SJSA1 (cell line): ENCODE data around the gene ARPC2. TPM values are rescaled to one million over a fixed set of nuclear protein-coding genes. Genes with fewer than 3 reads are reported as not detected.
A peak's percentile ranks its signal among the peaks of the same experiment; 100 is the strongest.
"Not testable (repeated sequence)": the region's sequence is repeated elsewhere in the genome, so short reads cannot be mapped to it uniquely, and the experiment has no call there.

Source experiments
- DNase-seq, 2 experiments: peaks; one replicate each; pipeline ENCODE4 v3.0.0-alpha.2; 2015 to 2020; ENCODE audit warnings: low spot score in 2 of 2, low read depth in 1 of 2
- H3K27ac ChIP-seq: fragments of 250-450 bp; sonication (Bioruptor Pico); 2 replicates; pipeline ENCODE4 v1.5.1; 2020; ENCODE audit warnings: mild to moderate bottlenecking, moderate library complexity
- H3K27me3 ChIP-seq: fragments of 250-450 bp; sonication (Bioruptor Pico); replicated peaks from 2 replicates; pipeline ENCODE4 v1.5.1; 2020; ENCODE audit warnings: mild to moderate bottlenecking, moderate library complexity
- H3K36me3 ChIP-seq: fragments of 250-450 bp; sonication (Bioruptor Pico); 2 replicates; pipeline ENCODE4 v1.5.1; 2020; ENCODE audit warnings: mild to moderate bottlenecking
- H3K4me1 ChIP-seq: fragments of 250-450 bp; sonication (Bioruptor Pico); replicated peaks from 2 replicates; pipeline ENCODE4 v1.6.1; 2021; ENCODE audit warnings: mild to moderate bottlenecking
- H3K4me3 ChIP-seq: fragments of 250-450 bp; sonication (Bioruptor Pico); 2 replicates; pipeline ENCODE4 v1.5.1; 2020; ENCODE audit warnings: mild to moderate bottlenecking
- H3K9me3 ChIP-seq: fragments of 250-450 bp; sonication (Bioruptor Pico); replicated peaks from 2 replicates; pipeline ENCODE4 v1.5.1; 2020; ENCODE audit warnings: mild to moderate bottlenecking
- total RNA-seq: library from RNA; depleted of rRNA; stranded (reverse); fragments of >200 nt; shearing (Covaris generic); gene quantifications from 2 replicates; pipeline ENCODE4 v1.2.3, GENCODE V29; 2014

The ARPC2 gene
- total RNA-seq, 1 experiment from 2014 or later, result 702 TPM

DNA sequence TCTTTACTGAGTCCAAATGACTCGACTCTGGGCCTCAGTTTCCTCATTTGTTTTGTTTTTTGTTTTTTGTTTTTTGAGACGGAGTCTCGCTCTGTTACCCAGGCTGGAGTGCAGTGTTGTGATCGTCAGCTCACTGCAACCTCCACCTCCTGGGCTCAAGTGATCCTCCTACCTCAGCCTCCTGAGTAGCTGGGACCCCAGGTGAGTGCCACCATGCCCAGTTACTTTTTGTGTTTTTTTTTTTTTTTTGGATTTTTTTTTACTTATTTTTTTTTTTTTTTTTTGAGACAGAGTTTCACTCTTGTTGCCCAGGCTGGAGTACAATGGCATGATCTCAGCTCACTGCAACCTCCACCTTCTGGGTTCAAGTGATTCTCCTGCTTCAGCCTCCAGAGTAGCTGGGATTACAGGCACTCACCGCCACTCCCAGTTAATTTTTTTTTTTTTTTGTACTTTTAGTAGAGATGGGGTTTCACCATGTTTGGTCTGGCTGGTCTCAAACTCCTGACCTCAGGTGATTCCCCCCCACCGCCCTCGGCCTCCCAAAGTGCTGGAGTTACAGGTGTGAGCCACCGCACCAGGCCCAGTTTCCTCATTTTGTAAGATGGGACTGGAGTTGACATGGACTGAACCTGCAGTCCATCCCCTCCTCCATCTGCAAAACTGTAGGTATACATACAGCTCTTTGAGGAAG, 56.4 kb downstream of the ARPC2 start:
- not testable (repeated sequence) for H3K4me3 ChIP-seq, DNase-seq, H3K27me3 ChIP-seq, H3K27ac ChIP-seq, H3K9me3 ChIP-seq
- peaks cover 22% of the 10 kb centered on the region for H3K4me1 ChIP-seq
- H3K36me3 ChIP-seq, result peaks cover 64% of the 10 kb centered on the region

DNA sequence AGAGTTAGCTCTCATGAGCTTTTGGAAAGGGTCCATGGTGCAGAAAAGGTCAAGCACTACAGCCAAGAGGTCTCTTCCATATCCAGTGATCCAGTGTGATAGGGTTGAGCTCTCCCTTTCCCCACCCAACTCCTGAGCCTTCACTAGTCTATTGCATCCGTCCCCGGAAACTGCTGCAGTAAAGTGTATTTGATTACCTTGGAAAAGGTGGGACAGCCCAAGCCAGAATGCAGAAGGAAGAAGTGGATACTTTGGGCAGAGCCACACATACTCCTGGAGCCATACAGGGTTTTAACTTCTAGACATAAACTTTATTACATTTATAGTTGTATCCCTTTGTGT, 56.9 kb downstream of the ARPC2 start:
- Histone ChIP-seq H3K36me3 (peaks cover 67% of the 10 kb centered on the region), H3K4me3 (no peak overlapping the region), H3K27ac (no peak overlapping the region)

DNA sequence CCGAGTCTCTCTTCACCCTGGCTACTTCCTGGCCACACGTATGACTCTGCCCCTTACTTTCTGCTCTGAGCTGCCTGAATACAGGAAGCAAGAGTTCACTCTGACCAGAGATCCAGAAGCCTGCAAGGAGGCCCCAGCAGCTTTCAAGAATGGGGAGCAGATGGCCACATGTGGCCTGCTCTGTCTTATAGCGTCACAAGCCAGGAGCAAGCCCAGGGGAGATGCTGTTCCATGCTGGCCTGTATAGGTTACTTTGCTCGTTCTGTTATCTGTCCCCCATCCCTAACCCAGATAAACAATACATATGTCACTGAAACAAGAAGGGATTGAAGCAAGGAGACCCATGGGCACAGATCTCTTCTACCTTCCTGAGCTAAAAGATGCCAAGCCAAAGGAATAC, 57.6 kb downstream of the ARPC2 start:
- Histone ChIP-seq H3K27ac (no peak overlapping the region), H3K9me3 (no peaks in the 10 kb centered on the region), H3K4me1 (peaks cover 16% of the 10 kb centered on the region), H3K27me3 (no peaks in the 10 kb centered on the region), H3K4me3 (no peak overlapping the region), H3K36me3 (peaks cover 69% of the 10 kb centered on the region)
- no peak for DNase-seq

More for the DNA sequence above, 56.9 kb downstream of the ARPC2 start:
- no peaks in the 10 kb centered on the region for H3K27me3 ChIP-seq
- H3K9me3 ChIP-seq, result no peaks in the 10 kb centered on the region
- DNase-seq, result no peak
- H3K4me1 ChIP-seq, result peaks cover 20% of the 10 kb centered on the region

DNA sequence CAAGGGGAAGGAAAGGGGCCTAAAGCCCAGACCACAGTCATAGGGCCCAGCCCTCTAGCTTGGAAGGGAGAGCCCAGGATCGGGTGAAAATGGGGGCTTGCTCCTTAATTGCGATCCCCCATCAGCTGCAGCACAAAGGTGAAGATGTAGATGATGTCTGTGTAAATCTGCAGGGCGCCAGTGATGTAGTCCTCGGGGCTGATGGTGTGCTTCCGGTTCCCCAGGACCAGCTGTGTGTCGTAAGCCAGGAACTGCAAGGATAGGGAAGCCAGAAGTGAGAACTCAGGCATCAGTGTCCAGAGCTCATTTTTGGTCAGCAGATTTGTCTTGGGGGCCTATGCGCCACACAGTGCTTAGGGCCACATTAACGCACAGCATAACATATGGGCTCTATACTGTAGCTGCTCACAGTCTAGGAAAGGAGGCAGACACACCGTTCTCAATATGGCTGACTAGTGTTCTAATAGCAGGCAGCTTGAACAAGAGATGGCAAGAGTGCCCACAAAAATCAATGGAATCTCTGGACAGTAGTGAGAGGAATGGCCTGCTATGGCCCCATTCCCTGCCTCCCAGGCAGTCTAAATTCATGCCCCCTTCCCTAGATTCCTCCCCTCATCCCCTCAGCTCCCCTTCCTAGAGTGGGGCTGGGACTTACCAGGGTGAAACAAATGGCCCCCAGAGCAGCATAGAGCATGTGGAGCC, 58.5 kb downstream of the ARPC2 start:
- H3K36me3 ChIP-seq, result peaks cover 77% of the 10 kb centered on the region
- no peak overlapping the region for H3K27ac ChIP-seq

DNA sequence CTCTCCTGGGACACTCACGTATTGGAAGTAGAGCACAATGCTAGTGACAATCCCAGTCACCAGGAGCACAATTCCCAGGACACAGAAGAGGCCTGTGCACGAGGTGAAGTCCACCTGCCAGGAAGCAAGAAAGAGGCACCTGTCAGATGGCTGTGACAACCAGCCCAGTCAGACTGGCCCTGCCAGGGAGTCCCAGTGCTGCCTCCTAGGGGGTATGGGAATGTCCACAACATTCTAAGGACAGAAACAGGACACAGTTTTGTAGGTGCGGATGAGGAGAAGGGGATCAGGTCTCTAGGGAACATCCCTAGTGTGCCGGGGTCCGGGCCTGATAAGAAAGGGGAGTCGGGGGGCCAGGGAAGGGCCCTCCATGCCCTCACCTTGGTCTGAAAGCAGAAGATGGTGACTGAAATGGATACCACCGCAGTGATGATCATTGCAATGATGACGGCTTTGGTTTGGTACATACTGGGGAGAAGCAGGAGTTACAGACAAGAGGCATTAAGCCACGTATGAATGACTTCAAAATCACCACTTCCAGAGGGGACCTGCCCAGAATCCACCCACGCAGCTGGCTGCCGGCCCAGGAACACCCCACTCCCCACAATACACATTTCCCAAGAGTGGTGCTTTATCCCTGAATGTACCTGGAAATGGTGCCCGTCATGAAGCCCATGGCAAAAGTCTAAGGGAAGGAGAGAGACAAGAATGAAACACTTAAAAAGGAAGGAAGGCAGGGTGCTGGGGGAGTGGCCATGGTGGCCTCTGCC, 60.2 kb downstream of the ARPC2 start:
- Histone ChIP-seq H3K27ac (no peak overlapping the region), H3K36me3 (peaks cover 81% of the 10 kb centered on the region), H3K4me1 (peaks cover 8% of the 10 kb centered on the region), H3K9me3 (no peaks in the 10 kb centered on the region), H3K27me3 (no peaks in the 10 kb centered on the region), H3K4me3 (no peak overlapping the region)
- DNase-seq, result no peak

More for the DNA sequence above, 58.5 kb downstream of the ARPC2 start:
- DNase-seq, result no peak
- H3K4me3 ChIP-seq, result no peak overlapping the region
- H3K9me3 ChIP-seq, result no peaks in the 10 kb centered on the region
- peaks cover 16% of the 10 kb centered on the region for H3K4me1 ChIP-seq
- H3K27me3 ChIP-seq, result no peaks in the 10 kb centered on the region

DNA sequence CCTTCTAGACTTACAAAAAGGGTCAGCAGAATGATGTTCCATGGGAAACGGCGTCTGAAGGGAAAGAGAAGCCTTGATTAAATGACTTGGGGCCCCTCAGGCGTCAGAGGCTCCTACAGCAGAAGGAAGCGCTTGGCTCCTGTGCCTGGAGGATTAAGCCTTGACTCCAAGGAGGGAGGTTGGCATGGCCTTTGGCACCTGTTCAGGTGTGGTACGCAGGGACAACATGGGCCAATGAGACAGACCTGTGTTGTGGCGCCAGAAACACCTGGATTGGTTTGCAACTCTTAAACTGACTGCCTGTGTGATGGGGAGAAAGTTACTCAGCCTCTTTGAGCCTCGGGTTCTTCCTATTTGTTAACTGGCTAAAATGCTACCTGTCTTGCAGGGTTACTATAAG, 60.9 kb downstream of the ARPC2 start:
- peaks cover 2% of the 10 kb centered on the region for H3K4me1 ChIP-seq
- DNase-seq, result no peak
- H3K36me3 ChIP-seq, result peaks cover 83% of the 10 kb centered on the region
- no peaks in the 10 kb centered on the region for H3K9me3 ChIP-seq
- no peak overlapping the region for H3K4me3 ChIP-seq
- no peaks in the 10 kb centered on the region for H3K27me3 ChIP-seq
- no peak overlapping the region for H3K27ac ChIP-seq

DNA sequence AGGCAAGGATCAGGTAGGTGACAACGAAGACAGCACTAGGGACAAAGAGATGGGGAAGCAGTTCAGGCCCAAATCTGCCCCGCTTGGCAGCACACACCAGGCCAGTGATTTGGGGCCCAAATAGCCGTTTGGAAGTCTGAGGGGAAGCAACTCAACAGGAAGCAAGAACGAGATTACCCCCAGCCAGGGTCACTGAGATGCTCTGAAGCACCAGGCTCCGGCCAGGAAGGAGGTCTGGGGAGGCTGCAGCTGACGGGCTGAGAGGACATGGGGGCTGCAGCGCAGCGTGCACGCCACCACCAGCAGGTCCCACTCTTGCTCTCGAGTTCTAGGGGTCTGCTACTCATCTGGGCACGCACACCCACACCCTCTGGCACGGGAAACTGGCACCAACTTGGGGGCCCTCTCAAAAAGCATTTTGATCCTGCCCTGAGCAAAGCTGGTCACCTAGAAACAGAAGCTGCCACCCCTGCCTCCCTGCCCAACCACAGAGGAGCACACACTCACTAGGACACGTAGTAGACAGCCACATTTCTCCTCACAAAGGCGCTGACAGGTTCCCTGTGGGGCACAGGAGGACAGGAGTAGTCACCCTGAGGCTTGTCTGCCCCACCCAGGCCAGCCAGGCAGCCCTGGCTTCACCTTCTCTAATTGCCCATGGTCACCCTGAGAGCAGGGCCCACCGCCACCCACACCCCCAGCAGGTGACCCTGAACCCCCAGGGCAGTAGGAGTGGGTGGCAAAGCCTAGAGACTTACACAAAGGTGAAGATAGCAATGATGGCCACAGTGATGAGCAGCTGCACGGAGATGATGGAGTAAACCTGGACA, 61.8 kb downstream of the ARPC2 start:
- DNase-seq, result no peak
- Histone ChIP-seq H3K27ac (no peak overlapping the region), H3K4me1 (no peaks in the 10 kb centered on the region), H3K27me3 (no peaks in the 10 kb centered on the region), H3K36me3 (peaks cover 82% of the 10 kb centered on the region), H3K4me3 (no peak overlapping the region), H3K9me3 (no peaks in the 10 kb centered on the region)

DNA sequence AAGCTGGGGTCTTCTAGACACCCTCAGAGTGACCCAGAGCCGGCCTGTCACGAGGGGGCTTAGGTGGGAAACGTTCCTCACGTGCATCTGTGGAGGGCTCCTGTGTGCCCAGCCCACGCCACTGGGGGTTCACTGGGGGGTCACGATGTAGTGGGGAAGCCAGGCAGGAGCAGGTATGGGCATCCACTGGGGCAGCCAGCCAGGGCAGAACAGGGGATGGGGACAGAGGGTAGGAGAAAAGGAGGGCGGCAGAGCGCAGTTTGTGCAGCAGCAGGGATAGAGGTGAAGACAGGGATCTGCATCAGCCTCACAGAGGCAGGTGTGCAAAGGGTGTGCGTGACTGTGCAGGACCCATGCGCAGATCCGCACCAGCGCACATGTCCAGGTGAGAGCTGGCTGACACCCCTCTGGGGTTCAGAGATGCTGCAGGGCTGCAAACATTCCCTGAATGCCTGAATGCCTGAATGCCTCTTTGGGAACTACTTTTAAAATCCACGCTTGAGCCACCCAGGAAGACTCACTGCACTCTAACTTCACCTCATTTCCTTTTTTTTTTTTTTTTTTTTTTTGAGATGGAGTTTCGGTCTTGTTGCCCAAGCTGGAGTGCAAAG, 63.4 kb downstream of the ARPC2 start:
- H3K4me1 ChIP-seq, result peaks cover 10% of the 10 kb centered on the region
- no peaks in the 10 kb centered on the region for H3K9me3 ChIP-seq
- no peaks in the 10 kb centered on the region for H3K27me3 ChIP-seq
- peaks cover 76% of the 10 kb centered on the region for H3K36me3 ChIP-seq
- no peak overlapping the region for H3K27ac ChIP-seq
- DNase-seq, result no peak
- no peak overlapping the region for H3K4me3 ChIP-seq

DNA sequence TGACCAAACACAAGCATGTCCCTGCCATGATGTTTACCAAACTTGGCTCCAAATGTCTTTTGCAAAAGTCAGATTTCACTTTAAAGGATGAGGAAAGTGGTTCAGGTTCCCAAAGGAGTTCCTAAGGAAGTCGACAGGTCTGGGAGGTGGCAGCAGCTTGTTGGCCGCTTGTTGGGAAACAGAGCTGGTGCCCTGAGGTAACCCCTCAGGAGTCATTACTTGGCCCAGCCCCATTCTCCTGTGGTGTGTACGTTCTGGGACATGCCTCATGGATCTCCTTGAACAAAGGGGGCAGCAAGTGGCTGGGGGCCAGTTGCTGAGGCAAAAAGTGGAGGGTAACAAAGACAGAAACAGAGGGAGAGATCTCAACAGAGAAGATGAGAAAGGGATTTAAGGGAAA, 64.5 kb downstream of the ARPC2 start:
- Histone ChIP-seq H3K27ac (no peak overlapping the region), H3K4me1 (peaks cover 21% of the 10 kb centered on the region), H3K36me3 (peaks cover 70% of the 10 kb centered on the region), H3K9me3 (no peaks in the 10 kb centered on the region), H3K4me3 (no peak overlapping the region), H3K27me3 (no peaks in the 10 kb centered on the region)
- DNase-seq, result no peak

DNA sequence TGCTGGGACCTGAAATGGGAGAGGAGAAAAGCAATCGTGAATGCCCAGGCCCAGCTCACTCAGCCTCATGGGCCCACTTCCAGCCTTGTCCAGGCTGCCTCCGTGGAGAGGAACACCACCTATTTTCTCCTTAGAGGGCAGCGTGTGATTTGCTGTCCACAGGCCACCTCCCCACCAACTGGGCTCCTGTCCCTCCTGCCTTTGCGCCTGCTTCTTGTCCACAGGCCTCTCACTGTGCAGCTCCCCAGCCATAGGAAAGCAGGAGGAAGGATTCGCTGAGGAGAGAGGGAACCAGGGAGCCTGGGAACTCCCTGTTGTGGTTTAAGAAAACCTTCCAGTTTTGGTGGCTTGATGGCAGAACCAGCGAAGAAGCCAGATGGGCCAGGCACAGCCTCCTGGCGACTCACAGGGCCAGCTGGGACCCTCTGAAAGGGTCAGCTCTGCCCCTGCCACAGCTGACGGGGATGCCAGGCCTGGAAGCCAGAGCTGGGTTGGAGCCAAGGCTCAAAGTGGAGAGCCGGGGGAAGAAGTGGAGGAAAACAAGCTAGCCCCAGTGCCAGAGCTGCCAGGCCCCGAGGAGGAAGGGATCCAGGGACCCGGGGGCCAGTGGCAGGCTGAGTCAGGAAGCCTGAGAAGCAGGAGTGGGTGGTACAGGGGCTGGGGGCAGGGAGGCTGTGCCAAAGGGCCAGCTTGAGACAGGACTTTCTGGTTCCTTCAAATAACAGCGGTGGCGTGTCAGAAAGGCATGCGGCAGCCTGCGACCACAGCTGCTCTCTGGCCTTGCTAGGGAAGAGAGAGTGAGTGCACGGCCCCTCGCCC, 65.4 kb downstream of the ARPC2 start:
- DNase-seq, result no peak
- H3K4me3 ChIP-seq, result no peak overlapping the region

DNA sequence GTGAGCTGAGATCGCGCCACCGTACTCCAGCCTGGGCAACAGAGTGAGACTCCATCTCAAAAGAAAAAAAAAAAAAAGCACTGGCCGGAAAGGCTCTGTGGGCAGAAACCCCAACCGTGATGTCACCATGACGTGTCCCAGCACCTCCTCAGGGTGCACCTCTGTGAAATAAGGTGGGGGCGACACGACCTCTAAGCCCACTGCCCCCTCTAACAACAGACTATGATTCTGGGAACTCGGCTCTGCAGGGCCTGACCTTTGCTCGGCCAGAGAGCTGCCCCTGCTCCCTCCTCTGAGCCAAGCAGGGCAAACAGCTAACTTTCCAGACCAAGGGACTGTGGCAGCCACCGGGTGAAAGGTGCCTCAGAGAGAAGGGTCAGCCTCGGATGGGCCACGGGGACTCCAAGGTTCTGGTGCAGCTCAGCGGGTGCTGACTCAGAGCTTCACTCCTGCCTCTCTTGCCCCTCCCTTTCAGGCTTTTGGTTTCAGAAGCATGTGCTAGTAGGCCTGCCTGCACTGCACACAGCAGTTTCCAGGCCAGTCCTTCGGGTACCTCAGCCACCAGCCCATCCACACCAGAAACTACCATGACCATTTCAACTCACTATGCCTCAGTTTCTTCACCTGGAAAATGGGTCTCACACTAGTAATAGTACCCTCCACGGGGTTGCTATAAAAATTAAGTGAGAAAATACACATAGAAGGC, 67.3 kb downstream of the ARPC2 start:
- Histone ChIP-seq H3K4me1 (peaks cover 35% of the 10 kb centered on the region), H3K4me3 (no peak overlapping the region)

More for the DNA sequence above, 65.4 kb downstream of the ARPC2 start:
- Histone ChIP-seq H3K27me3 (no peaks in the 10 kb centered on the region), H3K27ac (no peak overlapping the region), H3K9me3 (no peaks in the 10 kb centered on the region), H3K4me1 (peaks cover 30% of the 10 kb centered on the region), H3K36me3 (peaks cover 61% of the 10 kb centered on the region)

DNA sequence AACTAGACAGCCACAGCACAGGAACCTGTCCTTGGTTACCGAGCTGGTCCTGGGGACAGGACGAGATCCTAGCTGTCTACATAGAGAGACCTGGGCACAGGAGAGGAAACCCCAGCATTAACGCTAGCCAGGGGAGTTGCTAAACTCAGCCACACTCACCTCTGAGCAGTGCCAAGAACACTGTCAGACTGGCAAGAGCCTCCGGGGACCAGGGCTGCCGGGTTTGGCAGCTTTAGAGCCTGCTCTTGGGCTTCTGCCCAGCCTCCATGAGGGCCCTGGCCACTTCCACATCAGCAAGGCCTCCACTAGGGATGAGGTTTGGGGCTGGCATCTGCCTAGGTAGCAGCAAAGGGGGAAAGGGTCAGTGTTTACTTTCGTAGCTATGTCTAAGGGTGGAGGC, 68.6 kb downstream of the ARPC2 start:
- Histone ChIP-seq H3K9me3 (no peaks in the 10 kb centered on the region), H3K27me3 (no peaks in the 10 kb centered on the region), H3K36me3 (peaks cover 31% of the 10 kb centered on the region), H3K4me3 (no peak overlapping the region), H3K27ac (peak overlapping the region; percentile 95; the same call in 1 of the 2 replicates), H3K4me1 (peaks cover 44% of the 10 kb centered on the region)
- DNase-seq, result no peak

More for the DNA sequence above, 67.3 kb downstream of the ARPC2 start:
- H3K9me3 ChIP-seq, result no peaks in the 10 kb centered on the region
- H3K27ac ChIP-seq, result no peak overlapping the region
- no peak for DNase-seq
- H3K36me3 ChIP-seq, result peaks cover 42% of the 10 kb centered on the region
- H3K27me3 ChIP-seq, result no peaks in the 10 kb centered on the region
